Neural cell (in vitro differentiated cells): ENCODE data around the gene IL1RAPL2.

Source experiments
- CTCF ChIP-seq: fragments of 450-650 bp; IDR thresholded peaks from 2 replicates; pipeline ENCODE4 v1.5.1; 2014; ENCODE audit warnings: antibody characterized with exemption, mild to moderate bottlenecking, moderate library complexity; ENCODE audit not compliant: poor library complexity, severe bottlenecking
- POLR2AphosphoS5 ChIP-seq: IDR thresholded peaks from 2 replicates; pipeline ENCODE4 v1.6.1; 2012

- TF ChIP-seq CTCF: no peak
- TF ChIP-seq POLR2AphosphoS5: no peak
These were observed 733.3 kb downstream of the IL1RAPL2 start for GRCh38 chrX:105299286-105299685.
